Measurements from ENCODE around the gene SLC66A3.

- TF ChIP-seq REST (tag by site-specific recombination; IDR thresholded peaks at IDR 0.05) (no peak), ZNF596 (tag by site-specific recombination; IDR thresholded peaks at IDR 0.05) (no peak)
These were observed 4.4 kb downstream of the SLC66A3 start for GRCh38 chr2:11159574-11160170.
